ENCODE measurements around the gene AGAP3.

AGAP3 gene

DNA sequence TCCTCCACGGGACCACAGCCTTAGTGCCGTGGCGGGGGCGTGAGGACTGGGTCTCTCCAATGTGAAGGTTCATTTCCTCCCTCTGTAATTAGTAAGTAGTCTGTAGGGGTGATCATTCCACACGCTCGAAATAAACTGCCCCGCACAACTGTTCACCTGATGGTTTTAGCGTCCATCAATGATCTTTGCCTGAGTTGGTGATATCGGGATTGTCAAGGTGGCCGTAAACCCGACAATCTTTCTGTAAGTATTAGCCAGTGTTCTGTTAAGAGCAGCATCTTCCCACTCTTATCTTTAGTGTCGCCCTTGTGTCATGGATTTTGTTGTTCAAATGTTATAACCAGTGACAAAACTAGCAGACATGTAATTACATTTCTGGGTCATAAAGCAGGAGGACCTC is 17.7 kb downstream of the AGAP3 start:
- H3K27me3 ChIP-seq (ENCODE audit: low read depth, low read length): no peaks in the 10 kb centered on the region
- no peak overlapping the region for H3K9ac ChIP-seq (ENCODE audit: low read length)
- no peak overlapping the region for H3K4me2 ChIP-seq (ENCODE audit: low read length)
- H3K4me1 ChIP-seq (ENCODE audit: low read length): no peaks in the 10 kb centered on the region
- no peaks in the 10 kb centered on the region for H3K9me3 ChIP-seq (ENCODE audit: insufficient read depth, low read length)
- no peaks in the 10 kb centered on the region for H3K36me3 ChIP-seq (replicated peaks; ENCODE audit: low read depth, low read length)
- peaks cover 50% of the 10 kb centered on the region for H4K20me1 ChIP-seq (ENCODE audit: insufficient read depth, low read length)
- H3K79me2 ChIP-seq (ENCODE audit: low read length): peaks cover 37% of the 10 kb centered on the region
- TF ChIP-seq CTCF (IDR thresholded peaks at IDR 0.05; ENCODE audit: low read depth, low read length) (no peak), EZH2phosphoT487 (IDR thresholded peaks at IDR 0.05; ENCODE audit: low read depth) (no peak)
- no peak overlapping the region for H3K27ac ChIP-seq (ENCODE audit: low read length)
- no peak overlapping the region for H2AFZ ChIP-seq (ENCODE audit: low read depth, low read length)
- no peak overlapping the region for H3K4me3 ChIP-seq (ENCODE audit: low read length)

DNA sequence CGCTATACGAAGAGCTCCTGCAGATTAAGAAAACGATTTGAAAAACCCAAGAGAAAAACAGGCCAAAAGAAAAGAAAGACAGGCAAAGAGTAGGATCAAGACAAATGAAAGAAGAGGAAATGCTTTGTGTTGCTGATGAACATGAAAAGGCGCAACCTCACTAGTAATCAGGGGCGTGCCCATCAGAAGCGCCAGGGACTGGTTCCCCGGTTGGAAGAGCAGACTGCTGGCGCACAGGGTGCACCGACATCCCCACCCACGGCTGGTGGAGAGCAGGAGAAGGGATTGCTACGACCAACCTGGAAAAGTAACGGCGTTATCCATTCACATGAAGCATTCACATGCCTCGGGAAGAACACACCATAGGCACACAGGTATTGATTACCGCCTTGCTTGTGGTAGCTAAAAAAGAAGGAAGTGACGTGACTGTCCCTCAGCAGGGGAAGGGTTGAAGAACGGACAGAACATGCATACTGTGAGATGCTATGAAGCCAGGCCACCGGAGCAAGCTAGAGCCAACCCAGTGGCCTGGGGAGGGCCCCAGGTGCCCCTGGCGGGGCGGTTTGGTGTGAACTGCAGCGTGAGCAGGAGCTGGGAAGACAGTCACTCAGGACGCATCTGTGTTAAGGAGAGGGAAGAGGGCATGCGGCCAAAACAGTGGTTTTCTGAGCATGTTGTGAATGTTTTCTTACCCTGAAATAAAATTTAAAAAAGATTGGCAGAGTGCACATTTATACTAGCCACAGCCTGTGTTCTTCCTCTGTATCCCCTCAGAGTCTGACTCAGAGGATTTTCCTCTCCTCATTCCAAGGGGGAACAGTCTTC is 18.3 kb downstream of the AGAP3 start:
- no peak overlapping the region for H2AFZ ChIP-seq (ENCODE audit: low read depth, low read length)
- H3K27me3 ChIP-seq (ENCODE audit: low read depth, low read length): no peaks in the 10 kb centered on the region
- TF ChIP-seq CTCF (IDR thresholded peaks at IDR 0.05; ENCODE audit: low read depth, low read length): no peak
- no peak for TF ChIP-seq EZH2phosphoT487 (IDR thresholded peaks at IDR 0.05; ENCODE audit: low read depth)
- H3K79me2 ChIP-seq (ENCODE audit: low read length): peaks cover 32% of the 10 kb centered on the region
- no peak overlapping the region for H3K4me3 ChIP-seq (ENCODE audit: low read length)
- no peak overlapping the region for H3K4me2 ChIP-seq (ENCODE audit: low read length)
- H4K20me1 ChIP-seq (ENCODE audit: insufficient read depth, low read length): peaks cover 49% of the 10 kb centered on the region
- H3K36me3 ChIP-seq (replicated peaks; ENCODE audit: low read depth, low read length): no peaks in the 10 kb centered on the region
- no peak overlapping the region for H3K9ac ChIP-seq (ENCODE audit: low read length)
- H3K27ac ChIP-seq (ENCODE audit: low read length): no peak overlapping the region
- no peaks in the 10 kb centered on the region for H3K9me3 ChIP-seq (ENCODE audit: insufficient read depth, low read length)
- no peaks in the 10 kb centered on the region for H3K4me1 ChIP-seq (ENCODE audit: low read length)

DNA sequence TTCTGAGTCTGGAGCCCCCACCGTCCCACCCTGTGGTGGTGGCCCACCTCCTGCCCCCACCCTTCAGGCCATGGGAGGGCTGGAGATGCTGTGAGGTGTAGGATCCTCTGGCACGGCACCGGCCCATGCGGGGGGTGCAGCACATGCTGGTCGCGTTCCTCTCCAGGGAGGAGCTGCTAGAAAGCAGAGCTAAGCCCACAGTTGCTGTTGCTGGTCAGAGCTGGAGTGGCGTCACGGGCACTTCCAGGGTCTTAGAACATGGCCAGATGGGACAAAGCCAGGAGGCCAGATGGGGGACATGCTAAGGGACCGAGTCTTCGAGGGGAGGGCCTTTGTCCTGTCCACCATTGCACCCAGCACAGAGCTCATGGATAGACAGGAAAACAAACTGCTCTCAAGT is 21.6 kb downstream of the AGAP3 start:
- peaks cover 46% of the 10 kb centered on the region for H4K20me1 ChIP-seq (ENCODE audit: insufficient read depth, low read length)
- no peak overlapping the region for H3K27ac ChIP-seq (ENCODE audit: low read length)
- no peaks in the 10 kb centered on the region for H3K27me3 ChIP-seq (ENCODE audit: low read depth, low read length)
- H3K9me3 ChIP-seq (ENCODE audit: insufficient read depth, low read length): no peaks in the 10 kb centered on the region
- peaks cover 16% of the 10 kb centered on the region for H3K79me2 ChIP-seq (ENCODE audit: low read length)
- no peak overlapping the region for H2AFZ ChIP-seq (ENCODE audit: low read depth, low read length)
- H3K4me3 ChIP-seq (ENCODE audit: low read length): no peak overlapping the region
- H3K9ac ChIP-seq (ENCODE audit: low read length): no peak overlapping the region
- TF ChIP-seq EZH2phosphoT487 (IDR thresholded peaks at IDR 0.05; ENCODE audit: low read depth): no peak
- TF ChIP-seq CTCF (IDR thresholded peaks at IDR 0.05; ENCODE audit: low read depth, low read length): no peak
- H3K4me2 ChIP-seq (ENCODE audit: low read length): no peak overlapping the region
- no peaks in the 10 kb centered on the region for H3K4me1 ChIP-seq (ENCODE audit: low read length)
- H3K36me3 ChIP-seq (replicated peaks; ENCODE audit: low read depth, low read length): no peaks in the 10 kb centered on the region

GRCh38 chr7:151109094-151110048 is 23.1 kb downstream of the AGAP3 start:
- Histone ChIP-seq H3K27me3 (ENCODE audit: low read depth, low read length) (no peaks in the 10 kb centered on the region), H3K79me2 (ENCODE audit: low read length) (peaks cover 16% of the 10 kb centered on the region)

More at GRCh38 chr7:151109094-151110048, 23.1 kb downstream of the AGAP3 start:
- H2AFZ ChIP-seq (ENCODE audit: low read depth, low read length): no peak overlapping the region
- H3K4me2 ChIP-seq (ENCODE audit: low read length): no peak overlapping the region
- no peaks in the 10 kb centered on the region for H3K36me3 ChIP-seq (replicated peaks; ENCODE audit: low read depth, low read length)
- TF ChIP-seq CTCF (IDR thresholded peaks at IDR 0.05; ENCODE audit: low read depth, low read length) (no peak), EZH2phosphoT487 (IDR thresholded peaks at IDR 0.05; ENCODE audit: low read depth) (no peak)
- no peaks in the 10 kb centered on the region for H3K9me3 ChIP-seq (ENCODE audit: insufficient read depth, low read length)
- H4K20me1 ChIP-seq (ENCODE audit: insufficient read depth, low read length): peaks cover 32% of the 10 kb centered on the region
- H3K4me3 ChIP-seq (ENCODE audit: low read length): no peak overlapping the region
- no peak overlapping the region for H3K27ac ChIP-seq (ENCODE audit: low read length)
- no peaks in the 10 kb centered on the region for H3K4me1 ChIP-seq (ENCODE audit: low read length)
- H3K9ac ChIP-seq (ENCODE audit: low read length): no peak overlapping the region

Measured in OCI-LY3 (cell line).